ENCODE data around the gene SERPINC1.
"Not testable (repeated sequence)": the region's sequence is repeated elsewhere in the genome, so short reads cannot be mapped to it uniquely, and the experiment has no call there.

SERPINC1 gene

GRCh38 chr1:173889885-173890284 lies 27.2 kb downstream of the SERPINC1 start:
- no peak for DNase-seq (ENCODE audit: low read depth)

- no peak for DNase-seq (ENCODE audit: low read depth)
These were observed 28.4 kb downstream of the SERPINC1 start for GRCh38 chr1:173888749-173889148.

GRCh38 chr1:173887627-173888026 lies 29.5 kb downstream of the SERPINC1 start:
- DNase-seq (ENCODE audit: low read depth): no peak

- DNase-seq (ENCODE audit: low read depth): no peak
These were observed 30.1 kb downstream of the SERPINC1 start for GRCh38 chr1:173886746-173887611.

- DNase-seq (ENCODE audit: low read depth): no peak
These were observed 32.4 kb downstream of the SERPINC1 start for GRCh38 chr1:173884701-173885100.

- DNase-seq (ENCODE audit: low read depth): not testable (repeated sequence)
These were observed 36.0 kb downstream of the SERPINC1 start for GRCh38 chr1:173881117-173881516.

GRCh38 chr1:173878251-173878650 lies 38.9 kb downstream of the SERPINC1 start:
- no peak for DNase-seq (ENCODE audit: low read depth)

- DNase-seq (ENCODE audit: low read depth): no peak
These were observed 40.4 kb downstream of the SERPINC1 start for GRCh38 chr1:173876732-173877131.

- DNase-seq (ENCODE audit: low read depth): no peak
These were observed 45.6 kb downstream of the SERPINC1 start for GRCh38 chr1:173871500-173871899.

- DNase-seq (ENCODE audit: low read depth): no peak
These were observed 46.0 kb downstream of the SERPINC1 start for GRCh38 chr1:173871091-173871490.

- no peak for DNase-seq (ENCODE audit: low read depth)
These were observed 46.7 kb downstream of the SERPINC1 start for GRCh38 chr1:173870252-173871075.

- no peak for DNase-seq (ENCODE audit: low read depth)
These were observed 48.1 kb downstream of the SERPINC1 start for GRCh38 chr1:173869021-173869359.

- DNase-seq (ENCODE audit: low read depth): no peak
These were observed 48.7 kb downstream of the SERPINC1 start, which contains the start of gene ZBTB37 for GRCh38 chr1:173868266-173869020. Gene ZBTB37 (plus strand): TSS chr1:173868380. CDS start chr1:173870226, 1,846 bp downstream.

- DNase-seq (ENCODE audit: low read depth): peak; percentile 97
These were observed 49.3 kb downstream of the SERPINC1 start, which contains the start of gene GAS5 for GRCh38 chr1:173867753-173868265. Gene GAS5 (minus strand): TSS chr1:173867989.

- DNase-seq (ENCODE audit: low read depth): no peak
These were observed 49.9 kb downstream of the SERPINC1 start for GRCh38 chr1:173867141-173867752.

- no peak for DNase-seq (ENCODE audit: low read depth)
These were observed 50.6 kb downstream of the SERPINC1 start for GRCh38 chr1:173866413-173867115.

GRCh38 chr1:173865468-173866164 lies 51.5 kb downstream of the SERPINC1 start:
- no peak for DNase-seq (ENCODE audit: low read depth)

GRCh38 chr1:173864179-173864867 lies 52.8 kb downstream of the SERPINC1 start:
- DNase-seq (ENCODE audit: low read depth): no peak

All from HS-5 (cell line).